Activated effector memory CD4-positive, alpha-beta T cell treated with anti-CD3 and anti-CD28 coated beads, Interleukin-2, amount 50 U/mL, for 16 hours (primary cell): Measurements from ENCODE around the gene HSCB.
A peak's percentile ranks its signal among the peaks of the same experiment; 100 is the strongest.

Experiments
- DNase-seq: peaks from one replicate; pipeline ENCODE4 v3.0.0-alpha.2; 2020

The HSCB gene

GRCh38 chr22:28792491-28793383 is 50.9 kb downstream of the HSCB start:
- DNase-seq: no peak

- DNase-seq: no peak
These were observed 52.2 kb downstream of the HSCB start for GRCh38 chr22:28793976-28794584.

GRCh38 chr22:28795071-28795693 is 53.3 kb downstream of the HSCB start:
- DNase-seq: no peak

- DNase-seq: no peak
These were observed 54.4 kb downstream of the HSCB start for GRCh38 chr22:28795932-28796856.

GRCh38 chr22:28798810-28799605 is 57.2 kb downstream of the HSCB start:
- DNase-seq: peak; percentile 68

GRCh38 chr22:28799606-28800307 is 57.9 kb downstream of the HSCB start:
- peak; percentile 77 for DNase-seq

GRCh38 chr22:28800308-28801041 is 58.6 kb downstream of the HSCB start, which contains the start of gene XBP1:
XBP1 (minus strand) TSS chr22:28800569.
- peak; percentile 96 for DNase-seq

- DNase-seq: no peak
These were observed 60.2 kb downstream of the HSCB start for GRCh38 chr22:28801845-28802594.

GRCh38 chr22:28802595-28803123 is 60.8 kb downstream of the HSCB start:
- DNase-seq: no peak

GRCh38 chr22:28805426-28805825 is 63.6 kb downstream of the HSCB start:
- peak; percentile 31 for DNase-seq
